Suprapubic skin (tissue), 4 donors: ENCODE measurements around the gene RAP1GAP.

Experiments
- EP300 ChIP-seq: sonication (generic); formaldehyde crosslinking; IDR thresholded peaks from one replicate; pipeline ENCODE4 v1.6.1; 2017; ENCODE audit warnings: antibody characterized with exemption
- POLR2A ChIP-seq, 2 donors: fragments of 450-650 bp; IDR thresholded peaks; one replicate each; pipeline ENCODE4 v1.6.1; 2017; ENCODE audit warnings: antibody characterized with exemption in 2 of 2, mild to moderate bottlenecking in 2 of 2, moderate library complexity in 2 of 2
- POLR2AphosphoS5 ChIP-seq, 3 donors: sonication (generic); formaldehyde crosslinking; IDR thresholded peaks; one replicate each; pipeline ENCODE4 v1.6.1; 2017; ENCODE audit warnings: antibody characterized with exemption in 3 of 3
- TF ChIP-seq, protein P1 (sequence below), 2 donors: fragments of 200-600 bp in 1 of 2; fragments of 450-650 bp in 1 of 2; sonication (generic) in 1 of 2; IDR thresholded peaks; one replicate each; pipeline ENCODE4 v1.5.1; 2016 to 2019; ENCODE audit warnings: antibody characterized with exemption in 2 of 2, mild to moderate bottlenecking in 1 of 2, moderate library complexity in 1 of 2

DNA sequence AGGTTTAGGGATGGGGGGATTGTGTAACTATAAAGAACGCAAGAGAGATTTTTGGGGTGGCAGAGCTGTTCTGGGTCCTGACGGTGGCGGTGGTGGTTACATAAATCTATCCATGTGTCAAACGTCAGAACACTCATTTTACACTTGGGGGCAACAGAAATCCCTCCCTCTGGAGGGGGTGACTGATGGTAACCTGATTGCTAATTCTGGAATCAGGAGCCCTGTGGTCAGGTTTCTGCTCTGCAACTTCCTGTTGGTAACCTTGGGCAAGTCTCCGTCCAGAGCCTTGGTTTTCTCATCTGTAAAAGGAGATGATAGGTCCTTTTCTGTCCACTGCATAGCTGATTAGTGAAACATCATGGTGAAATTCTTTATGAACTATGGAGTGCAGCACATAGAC is 119.1 kb downstream of the RAP1GAP start:
- TF ChIP-seq, protein P1, sequence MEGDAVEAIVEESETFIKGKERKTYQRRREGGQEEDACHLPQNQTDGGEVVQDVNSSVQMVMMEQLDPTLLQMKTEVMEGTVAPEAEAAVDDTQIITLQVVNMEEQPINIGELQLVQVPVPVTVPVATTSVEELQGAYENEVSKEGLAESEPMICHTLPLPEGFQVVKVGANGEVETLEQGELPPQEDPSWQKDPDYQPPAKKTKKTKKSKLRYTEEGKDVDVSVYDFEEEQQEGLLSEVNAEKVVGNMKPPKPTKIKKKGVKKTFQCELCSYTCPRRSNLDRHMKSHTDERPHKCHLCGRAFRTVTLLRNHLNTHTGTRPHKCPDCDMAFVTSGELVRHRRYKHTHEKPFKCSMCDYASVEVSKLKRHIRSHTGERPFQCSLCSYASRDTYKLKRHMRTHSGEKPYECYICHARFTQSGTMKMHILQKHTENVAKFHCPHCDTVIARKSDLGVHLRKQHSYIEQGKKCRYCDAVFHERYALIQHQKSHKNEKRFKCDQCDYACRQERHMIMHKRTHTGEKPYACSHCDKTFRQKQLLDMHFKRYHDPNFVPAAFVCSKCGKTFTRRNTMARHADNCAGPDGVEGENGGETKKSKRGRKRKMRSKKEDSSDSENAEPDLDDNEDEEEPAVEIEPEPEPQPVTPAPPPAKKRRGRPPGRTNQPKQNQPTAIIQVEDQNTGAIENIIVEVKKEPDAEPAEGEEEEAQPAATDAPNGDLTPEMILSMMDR (IDR thresholded peaks at IDR 0.05), result no peak
- no peak for TF ChIP-seq POLR2A (IDR thresholded peaks at IDR 0.05)
- no peak for TF ChIP-seq POLR2AphosphoS5 (IDR thresholded peaks at IDR 0.05)
- no peak for TF ChIP-seq EP300
